GM10248 (cell line): ENCODE data around the gene ZC3H7A.
"Not testable (repeated sequence)": the region's sequence is repeated elsewhere in the genome, so short reads cannot be mapped to it uniquely, and the experiment has no call there.

ENCODE experiments used
- CTCF ChIA-PET: fragments of 300-600 bp; sonication (Branson Sonifier 250); formaldehyde crosslinking; extraction: SDS; loops from one replicate; lab custom pipeline; 2021; ENCODE audit warnings: antibody characterized with exemption; lab: Yijun Ruan, JAX
- POLR2A ChIA-PET: fragments of 350-650 bp; sonication (Branson Sonifier 250); formaldehyde crosslinking; extraction: SDS; loops from one replicate; lab custom pipeline; 2020; ENCODE audit warnings: antibody characterized with exemption; lab: Yijun Ruan, JAX
- DNase-seq: peaks from one replicate; pipeline ENCODE4 v3.0.0; 2012; ENCODE audit errors: extremely low spot score
- TF ChIP-seq, protein P1 (sequence below): IDR thresholded peaks from 2 replicates; pipeline ENCODE4 v1.5.1; 2012; ENCODE audit warnings: mild to moderate bottlenecking, low read depth; ENCODE audit errors: extremely low read depth, missing control alignments, control extremely low read depth

ZC3H7A gene

DNA sequence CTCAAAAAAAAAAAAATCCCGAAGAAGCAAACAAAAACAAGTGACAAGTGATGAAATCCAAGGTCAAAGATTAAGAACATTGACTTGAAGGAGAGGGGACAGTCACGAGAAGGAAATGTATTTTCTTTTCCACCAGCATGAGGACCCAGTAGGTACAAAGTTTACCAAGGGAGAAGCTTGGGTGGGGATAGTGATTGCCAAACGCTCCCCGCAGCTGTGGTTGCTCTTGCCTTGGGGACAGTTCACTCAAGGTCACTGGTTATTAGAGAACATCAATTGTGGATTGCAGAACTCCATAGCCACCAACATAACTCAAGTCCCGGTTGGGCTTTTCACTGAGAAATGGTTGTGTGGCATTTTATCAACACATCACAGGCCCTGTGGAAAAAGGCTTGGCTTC is 27.3 kb upstream of the ZC3H7A start:
- no peak for DNase-seq
- POLR2A ChIA-PET = no interaction called here
- CTCF ChIA-PET = interaction anchor here (1.1 to 2.9 kb wide), 2 partner anchors 11 to 244 kb away, joined by 3 to 7 read pairs; no protein-coding TSS in a partner anchor
- TF ChIP-seq, protein P1, sequence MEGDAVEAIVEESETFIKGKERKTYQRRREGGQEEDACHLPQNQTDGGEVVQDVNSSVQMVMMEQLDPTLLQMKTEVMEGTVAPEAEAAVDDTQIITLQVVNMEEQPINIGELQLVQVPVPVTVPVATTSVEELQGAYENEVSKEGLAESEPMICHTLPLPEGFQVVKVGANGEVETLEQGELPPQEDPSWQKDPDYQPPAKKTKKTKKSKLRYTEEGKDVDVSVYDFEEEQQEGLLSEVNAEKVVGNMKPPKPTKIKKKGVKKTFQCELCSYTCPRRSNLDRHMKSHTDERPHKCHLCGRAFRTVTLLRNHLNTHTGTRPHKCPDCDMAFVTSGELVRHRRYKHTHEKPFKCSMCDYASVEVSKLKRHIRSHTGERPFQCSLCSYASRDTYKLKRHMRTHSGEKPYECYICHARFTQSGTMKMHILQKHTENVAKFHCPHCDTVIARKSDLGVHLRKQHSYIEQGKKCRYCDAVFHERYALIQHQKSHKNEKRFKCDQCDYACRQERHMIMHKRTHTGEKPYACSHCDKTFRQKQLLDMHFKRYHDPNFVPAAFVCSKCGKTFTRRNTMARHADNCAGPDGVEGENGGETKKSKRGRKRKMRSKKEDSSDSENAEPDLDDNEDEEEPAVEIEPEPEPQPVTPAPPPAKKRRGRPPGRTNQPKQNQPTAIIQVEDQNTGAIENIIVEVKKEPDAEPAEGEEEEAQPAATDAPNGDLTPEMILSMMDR = no peak

DNA sequence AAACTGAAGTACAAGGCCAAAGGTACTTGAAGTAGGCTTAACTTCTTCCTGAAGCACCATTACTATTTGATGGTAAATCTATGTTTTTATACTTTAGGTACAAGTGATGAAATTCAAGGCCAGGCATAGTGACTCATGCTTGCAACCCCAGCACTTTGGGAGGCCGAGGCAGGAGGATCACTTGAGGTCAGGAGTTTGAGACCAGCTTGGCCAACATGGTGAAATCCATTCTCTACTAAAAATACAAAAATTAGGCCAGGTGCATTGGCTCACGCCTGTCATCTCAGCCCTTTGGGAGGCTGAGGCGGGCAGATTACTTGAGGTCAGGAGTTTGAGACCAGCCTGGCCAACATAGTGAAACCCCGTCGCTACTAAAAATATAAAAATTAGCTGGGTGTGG is 26.6 kb upstream of the ZC3H7A start:
- POLR2A ChIA-PET = not testable (repeated sequence)

DNA sequence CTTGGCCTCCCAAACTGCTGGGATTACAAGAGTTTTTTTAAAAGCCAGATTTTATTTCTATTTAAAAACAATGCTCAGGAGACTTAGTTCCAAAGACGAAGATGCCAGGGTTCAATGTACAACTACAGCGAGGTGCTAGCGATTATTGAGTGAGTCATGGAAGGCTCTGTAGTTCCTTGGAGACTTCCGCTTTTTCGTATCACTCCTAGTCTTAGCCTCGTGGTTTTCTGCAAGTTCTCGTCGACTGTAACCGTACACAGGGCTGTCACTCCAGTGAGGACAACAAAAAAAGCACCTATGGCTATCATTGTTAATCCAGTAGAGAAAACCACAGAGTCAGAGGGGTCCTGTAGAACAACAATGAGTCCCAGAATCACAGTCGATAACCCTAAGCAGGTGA is 22.7 kb upstream of the ZC3H7A start:
- TF ChIP-seq, protein P1 = no peak
- ChIA-PET CTCF (no interaction called here), POLR2A (no interaction called here)
- DNase-seq = no peak

More for the DNA sequence above, 26.6 kb upstream of the ZC3H7A start:
- CTCF ChIA-PET = interaction anchor here (1.1 kb wide), 1 partner anchor 244 kb away, joined by 3 read pairs; no protein-coding TSS in a partner anchor
- not testable (repeated sequence) for DNase-seq

DNA sequence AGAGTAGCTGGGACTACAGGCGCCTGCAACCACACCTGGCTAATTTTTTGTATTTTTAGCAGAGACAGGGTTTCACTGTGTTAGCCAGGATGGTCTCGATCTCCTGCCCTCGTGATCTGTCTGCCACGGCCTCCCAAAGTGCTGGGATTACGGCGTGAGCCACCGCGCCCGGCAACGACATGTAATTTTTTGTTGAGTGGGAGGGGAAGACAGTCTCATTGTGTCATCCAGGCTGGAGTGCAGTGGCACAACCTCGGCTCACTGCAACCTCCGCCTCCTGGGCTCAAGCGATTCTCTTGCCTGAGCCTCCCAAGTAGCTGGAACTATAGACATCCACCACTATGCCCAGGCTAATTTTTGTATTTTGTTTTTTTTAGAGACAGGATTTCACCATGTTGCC is 21.9 kb upstream of the ZC3H7A start:
- DNase-seq, CTCF ChIA-PET, POLR2A ChIA-PET: not testable (repeated sequence)

DNA sequence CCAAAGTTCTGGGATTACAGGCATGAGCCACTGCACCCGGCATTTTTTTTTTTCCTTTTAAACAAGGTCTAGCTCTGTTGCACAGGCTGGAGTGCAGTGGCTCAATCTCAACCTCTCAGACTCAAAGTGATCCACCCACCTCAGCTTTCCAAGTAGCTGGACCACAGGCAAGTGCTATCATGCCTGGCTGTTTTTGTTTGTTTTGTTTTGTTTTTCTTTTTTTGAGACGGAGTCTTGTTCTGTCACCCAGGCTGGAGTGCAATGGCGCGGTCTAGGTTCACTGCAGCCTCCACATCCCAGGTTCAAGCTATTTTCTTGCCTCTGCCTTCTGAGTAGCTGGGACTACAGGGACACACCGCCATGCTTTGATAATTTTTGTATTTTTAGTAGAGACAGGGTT is 19.1 kb upstream of the ZC3H7A start:
- ChIA-PET CTCF (interaction anchor here (0.7 to 1.2 kb wide), 3 partner anchors 19 to 420 kb away, joined by 3 to 4 read pairs (median 3); partner anchors contain the start of gene ZC3H7A), POLR2A (no interaction called here)
- no peak for DNase-seq
- TF ChIP-seq, protein P1 = no peak

DNA sequence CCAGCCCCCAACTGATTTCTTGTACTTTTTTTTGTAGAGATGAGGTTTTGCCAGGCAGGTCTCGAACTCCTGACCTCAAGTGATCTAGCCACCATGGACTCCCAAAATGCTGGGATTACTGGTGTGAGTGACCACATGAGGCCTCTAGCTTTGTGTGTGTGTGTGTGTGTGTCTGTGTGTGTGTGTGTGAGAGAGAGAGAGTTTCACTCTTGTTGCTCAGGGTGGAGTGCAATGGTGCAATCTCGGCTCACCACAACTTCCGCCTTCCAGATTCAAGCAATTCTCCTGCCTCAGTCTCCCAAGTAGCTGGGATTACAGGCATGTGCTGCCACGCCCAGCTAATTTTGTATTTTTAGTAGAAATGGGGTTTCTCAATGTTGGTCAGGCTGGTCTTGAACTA is 17.7 kb upstream of the ZC3H7A start:
- POLR2A ChIA-PET = interaction anchor here (0.7 kb wide), 1 partner anchor 55 kb away, joined by 3 read pairs; no protein-coding TSS in a partner anchor
- DNase-seq = not testable (repeated sequence)

DNA sequence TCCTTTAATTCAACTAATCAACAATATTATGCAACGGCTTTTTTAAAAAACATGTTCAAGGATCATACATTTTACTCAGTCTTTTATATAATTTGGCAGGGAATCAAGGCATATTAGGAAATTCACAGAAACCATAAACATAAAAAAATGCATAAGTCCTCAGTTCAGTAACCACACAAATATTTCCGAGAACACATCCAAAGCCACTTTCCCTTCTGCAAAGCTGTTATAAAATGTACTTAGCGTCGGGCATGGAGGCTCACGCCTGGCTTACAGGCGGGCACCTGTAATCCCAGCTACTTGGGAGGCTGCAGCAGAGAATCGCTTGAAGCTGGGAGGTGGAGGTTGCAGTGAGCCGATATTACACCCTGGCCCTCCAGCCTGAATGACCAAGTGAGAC is 9.7 kb upstream of the ZC3H7A start:
- ChIA-PET POLR2A (no interaction called here), CTCF (interaction anchor here (3.8 kb wide), 1 partner anchor 9 kb away, joined by 16 read pairs; the partner anchor contains the start of gene ZC3H7A)
- TF ChIP-seq, protein P1 = no peak
- DNase-seq = no peak

More for the DNA sequence above, 17.7 kb upstream of the ZC3H7A start:
- CTCF ChIA-PET = interaction anchor here (0.8 to 1.4 kb wide), 4 partner anchors 15 to 408 kb away, joined by 3 read pairs; no protein-coding TSS in a partner anchor

DNA sequence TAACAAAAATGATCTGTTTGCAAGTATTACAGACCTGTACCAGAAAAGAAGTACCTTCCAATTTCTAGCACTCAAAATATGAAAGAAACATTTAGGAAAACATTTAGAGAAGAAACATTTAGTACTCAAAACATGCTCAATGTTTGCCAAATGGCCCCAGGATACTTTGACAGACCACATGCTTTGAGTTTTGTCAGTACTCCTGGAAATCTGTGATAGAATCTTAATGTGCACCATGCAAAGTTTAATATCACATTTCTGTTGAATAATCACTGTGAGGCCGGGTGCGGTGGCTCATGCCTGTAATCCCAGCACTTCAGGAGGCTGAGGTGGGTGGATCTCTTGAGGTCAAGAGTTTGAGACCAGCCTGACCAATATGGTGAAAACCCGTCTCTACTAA is 8.5 kb upstream of the ZC3H7A start:
- ChIA-PET POLR2A (no interaction called here), CTCF (interaction anchor here (3.8 kb wide), 1 partner anchor 8 kb away, joined by 16 read pairs; the partner anchor contains the start of gene ZC3H7A)
- DNase-seq = no peak
- TF ChIP-seq, protein P1 = no peak
